GM19324 (cell line): ENCODE measurements around the gene PTGFRN.

ENCODE experiments used
- ATAC-seq: cut with Tn5 transposase; IDR thresholded peaks from one replicate; pipeline ENCODE4 v1.9.1; 2021; ENCODE audit warnings: mild to moderate bottlenecking, moderate library complexity; ENCODE audit not compliant: unreplicated experiment, low FRiP score

PTGFRN gene

GRCh38 chr1:116940814-116941599 is 31.3 kb downstream of the PTGFRN start:
- ATAC-seq, result no peak

- ATAC-seq, result no peak
Observed at GRCh38 chr1:116941670-116942069, 32.0 kb downstream of the PTGFRN start.

- no peak for ATAC-seq
Observed at GRCh38 chr1:116942344-116942743, 32.6 kb downstream of the PTGFRN start.

GRCh38 chr1:116943438-116943837 is 33.7 kb downstream of the PTGFRN start:
- ATAC-seq, result no peak

GRCh38 chr1:116944613-116945012 is 34.9 kb downstream of the PTGFRN start:
- no peak for ATAC-seq

- ATAC-seq, result no peak
Observed at GRCh38 chr1:116945421-116945820, 35.7 kb downstream of the PTGFRN start.

GRCh38 chr1:116945996-116946395 is 36.3 kb downstream of the PTGFRN start:
- ATAC-seq, result no peak

GRCh38 chr1:116947092-116947860 is 37.6 kb downstream of the PTGFRN start:
- no peak for ATAC-seq

DNA sequence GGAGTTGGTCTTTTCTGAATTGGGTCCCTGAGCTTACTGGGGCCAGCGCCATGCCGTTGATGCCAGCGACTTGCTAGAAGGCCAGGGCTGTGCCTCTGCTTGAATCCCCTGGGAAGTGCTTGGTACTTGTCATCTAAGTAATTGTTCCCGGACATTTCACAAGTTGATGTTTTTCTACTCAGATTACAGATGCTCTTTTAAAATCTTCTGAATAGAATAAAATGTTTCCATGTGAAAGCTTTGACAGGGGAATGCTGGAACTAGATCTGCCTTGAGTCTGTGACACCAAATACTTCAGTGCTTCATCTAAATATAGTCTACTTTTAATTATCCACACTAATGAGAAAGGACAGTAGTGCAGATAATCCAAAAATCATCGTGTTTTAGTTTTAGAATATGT is 38.3 kb downstream of the PTGFRN start:
- no peak for ATAC-seq

DNA sequence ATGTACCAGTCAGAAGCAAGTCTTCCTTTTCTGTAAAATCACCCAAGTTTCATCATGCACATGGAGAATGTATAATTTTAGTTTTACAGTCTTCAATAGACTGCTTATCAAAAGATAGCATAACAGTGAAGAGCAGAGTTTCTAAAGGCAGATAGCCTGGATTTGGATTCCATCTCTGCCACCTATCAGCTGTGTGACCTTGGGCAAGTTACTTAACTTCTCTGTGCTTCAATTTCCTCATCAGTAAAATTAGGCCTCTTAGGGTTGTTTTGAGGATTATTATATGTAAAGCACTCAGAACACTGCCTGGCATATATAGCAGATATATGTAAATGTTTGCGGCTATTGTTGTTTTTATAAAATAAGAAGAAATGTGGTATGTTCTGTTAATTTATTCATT is 38.9 kb downstream of the PTGFRN start:
- ATAC-seq, result no peak

- no peak for ATAC-seq
Observed at GRCh38 chr1:116949213-116949985, 39.7 kb downstream of the PTGFRN start.

DNA sequence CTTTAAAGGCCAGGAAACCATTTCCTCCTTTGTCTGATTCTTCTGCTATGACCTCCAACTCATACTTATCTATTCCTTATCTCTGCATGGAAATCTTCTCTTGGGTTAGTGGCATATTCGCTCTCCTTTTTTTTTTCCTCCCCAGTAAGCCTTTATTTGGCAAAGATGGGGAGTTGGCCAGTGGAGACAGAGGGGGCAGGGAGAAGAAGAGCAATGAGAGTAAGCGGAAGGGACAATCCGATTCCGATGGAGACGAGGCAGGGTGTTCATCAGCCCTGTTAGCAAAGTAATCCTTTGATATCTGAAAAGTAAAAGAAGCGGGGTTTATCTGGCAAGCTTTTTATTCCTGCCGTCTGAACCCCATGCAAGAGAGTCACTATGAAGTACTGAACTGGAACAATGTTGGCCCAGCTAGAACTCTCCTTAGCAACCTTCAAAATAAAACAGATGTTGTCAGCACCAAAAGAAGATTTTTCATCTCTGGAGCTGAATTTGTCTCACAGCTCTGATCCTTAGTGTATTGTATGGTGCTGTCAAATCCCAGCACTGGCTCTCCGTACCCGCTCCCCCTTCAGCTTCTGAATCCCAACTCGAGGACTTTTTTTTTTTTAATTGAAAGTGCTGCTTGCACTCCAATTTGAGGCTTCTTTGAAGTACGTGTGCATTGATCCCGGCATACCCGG is 40.9 kb downstream of the PTGFRN start:
- no peak for ATAC-seq

DNA sequence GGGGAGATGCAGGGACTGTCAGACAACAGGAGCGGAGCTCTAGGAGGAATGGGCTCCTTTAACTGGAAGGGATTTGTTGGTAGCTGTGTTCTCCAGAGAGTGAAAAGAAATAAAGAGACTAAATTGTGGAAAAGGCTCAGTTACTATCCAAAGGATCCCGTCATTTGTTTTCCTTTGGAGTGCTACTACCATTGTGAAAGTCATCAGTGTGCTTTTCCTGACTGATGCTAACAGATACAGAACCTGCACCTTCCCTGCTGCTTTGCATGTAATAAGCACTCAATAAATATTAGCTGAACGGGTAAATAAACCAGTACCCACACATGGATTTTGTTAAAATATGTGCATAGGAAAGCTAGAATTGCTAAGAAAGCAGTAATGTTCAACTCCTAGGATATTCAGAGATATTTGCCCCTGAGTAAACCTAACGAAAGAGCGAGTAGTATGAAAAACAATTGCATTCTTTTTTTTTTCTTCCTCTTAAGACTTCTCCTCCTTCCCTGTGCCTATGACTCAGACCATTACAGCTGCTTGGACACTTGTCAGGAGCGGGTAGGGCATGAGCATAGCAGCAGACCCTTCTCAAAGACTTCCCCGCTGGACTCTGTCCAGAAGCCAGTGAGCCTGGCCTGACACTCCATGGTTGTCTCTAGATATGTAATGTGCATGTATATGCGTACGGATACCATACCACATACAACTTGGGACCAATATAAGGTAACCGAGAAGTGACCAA is 41.7 kb downstream of the PTGFRN start:
- ATAC-seq, result no peak

- ATAC-seq, result no peak
Observed at GRCh38 chr1:116952738-116953275, 43.1 kb downstream of the PTGFRN start.

GRCh38 chr1:116954440-116954839 is 44.7 kb downstream of the PTGFRN start:
- no peak for ATAC-seq

- ATAC-seq, result no peak
Observed at GRCh38 chr1:116956378-116956777, 46.7 kb downstream of the PTGFRN start.

- no peak for ATAC-seq
Observed at GRCh38 chr1:116957646-116958045, 47.9 kb downstream of the PTGFRN start.

DNA sequence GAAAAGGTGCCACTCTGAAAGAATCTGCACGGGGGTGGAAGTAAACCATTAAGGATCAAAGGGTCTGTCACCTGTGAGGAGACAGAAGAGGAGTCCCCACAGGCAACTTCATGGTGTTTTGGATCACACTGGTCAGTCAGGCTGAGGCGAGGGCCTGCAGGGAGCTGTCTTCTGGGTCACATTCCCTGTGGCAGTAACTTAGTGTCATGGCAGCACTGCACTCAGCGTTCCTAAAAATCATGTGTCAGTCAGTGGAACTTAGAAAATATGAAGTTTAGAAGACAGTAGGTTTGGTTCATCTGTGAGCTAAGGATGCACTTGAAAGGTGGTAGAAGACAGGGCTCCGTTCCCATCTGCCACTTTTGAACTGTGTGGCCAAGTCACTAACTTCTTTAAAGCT is 48.4 kb downstream of the PTGFRN start:
- no peak for ATAC-seq

DNA sequence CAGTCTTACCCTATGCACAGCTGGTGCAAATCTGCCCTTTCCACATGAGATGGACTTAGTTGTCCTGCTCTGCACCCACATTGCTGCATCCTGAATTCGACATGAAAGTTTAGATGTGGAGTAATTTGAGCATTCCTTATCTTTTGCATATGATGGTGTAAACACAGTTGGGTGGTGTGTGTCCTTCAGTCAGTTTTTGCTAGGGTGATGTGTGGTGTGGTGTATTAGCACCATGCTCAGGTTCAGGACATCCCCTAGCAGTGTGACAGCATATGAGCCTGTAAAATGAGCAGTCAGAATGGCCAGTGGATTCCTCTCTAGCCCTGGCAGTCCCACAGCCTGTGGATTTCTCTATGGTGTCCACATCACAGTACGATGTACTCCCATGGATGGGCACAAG is 49.3 kb downstream of the PTGFRN start:
- no peak for ATAC-seq

DNA sequence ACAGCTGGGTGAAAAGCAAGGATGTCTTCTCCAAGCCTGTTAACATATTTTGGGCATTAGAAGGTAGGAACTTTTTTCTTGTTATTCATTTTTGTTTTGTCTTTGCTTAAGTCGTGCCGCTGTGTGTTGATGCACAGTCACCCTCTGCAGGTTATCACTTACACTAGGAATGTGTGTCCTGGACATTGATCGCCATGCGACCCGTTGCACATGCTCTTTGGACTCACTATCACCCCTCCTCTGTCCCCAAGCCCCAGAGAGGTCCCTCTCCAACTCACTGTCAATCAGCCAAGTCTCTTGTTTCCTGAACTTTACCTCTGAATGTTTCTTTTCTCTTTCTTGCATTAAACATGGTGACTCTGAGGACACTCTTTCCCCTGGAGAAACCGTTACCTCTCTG is 51.9 kb downstream of the PTGFRN start:
- ATAC-seq, result no peak
